ENCODE measurements around the gene ZNF766. TPM values are rescaled to one million over a fixed set of nuclear protein-coding genes. Genes with fewer than 3 reads are reported as not detected.
A peak's percentile ranks its signal among the peaks of the same experiment; 100 is the strongest.

ZNF766 gene
- 3.4 TPM for polyA plus RNA-seq (2012; ENCODE audit: insufficient read length, low read depth)

DNA sequence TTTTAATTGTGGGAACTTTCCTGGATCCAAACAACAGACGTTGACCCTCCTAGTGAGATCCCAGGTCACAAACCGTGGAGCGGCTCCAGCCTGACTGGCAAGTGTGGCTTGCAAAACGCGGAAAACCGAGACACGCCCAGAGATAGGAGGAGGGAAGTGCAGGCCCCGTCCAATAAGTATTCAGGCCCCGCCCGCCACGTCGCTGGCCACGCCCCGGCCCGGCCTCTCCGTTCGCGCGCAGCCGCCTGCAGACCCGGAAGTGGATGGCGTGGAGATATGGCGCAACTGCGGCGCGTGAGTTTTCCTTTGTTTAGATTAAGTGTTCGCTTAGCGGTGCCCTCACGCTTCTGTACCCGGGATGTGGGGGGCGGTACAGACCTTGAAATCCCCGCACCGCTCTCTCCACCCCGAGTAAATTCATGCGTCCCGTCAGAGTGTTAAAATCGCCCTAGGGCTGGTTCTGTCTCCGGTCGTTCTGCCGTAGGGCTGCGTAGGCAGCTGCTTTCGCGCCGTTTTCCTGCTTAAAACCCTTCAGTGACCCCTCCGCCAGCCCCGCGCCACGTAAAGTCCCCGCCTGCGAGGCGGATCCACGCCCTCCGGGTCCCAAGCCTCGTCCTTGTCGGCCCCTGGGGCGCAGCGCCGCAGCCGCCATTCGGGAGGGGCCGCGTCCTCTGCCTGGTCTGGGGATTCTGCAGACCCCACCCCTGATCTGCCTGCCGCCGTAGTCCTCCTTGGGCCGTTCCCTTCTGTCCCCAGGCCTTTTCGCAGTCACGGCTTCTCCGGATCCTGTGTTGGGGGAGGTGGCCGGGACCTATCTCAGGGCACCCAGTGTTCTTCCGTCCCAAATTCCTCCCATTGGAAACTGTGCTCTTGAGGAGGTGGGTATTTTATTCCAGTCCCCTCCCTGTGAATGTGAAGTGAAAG lies at the start of gene ZNF766:
ZNF766 (plus strand) TSS at position 250 of the 924 bp plus-strand sequence; CDS start at position 277, 27 bp downstream.
- TF ChIP-seq TAF1 (IDR thresholded peaks at IDR 0.05; ENCODE audit: borderline replicate concordance, insufficient read depth, low read length): peak; percentile 95; the same call in 1 of the 2 replicates
- TF ChIP-seq POLR2AphosphoS5 (IDR thresholded peaks at IDR 0.05; ENCODE audit: low read depth, low read length): peak; percentile 87
- TF ChIP-seq, protein P1, sequence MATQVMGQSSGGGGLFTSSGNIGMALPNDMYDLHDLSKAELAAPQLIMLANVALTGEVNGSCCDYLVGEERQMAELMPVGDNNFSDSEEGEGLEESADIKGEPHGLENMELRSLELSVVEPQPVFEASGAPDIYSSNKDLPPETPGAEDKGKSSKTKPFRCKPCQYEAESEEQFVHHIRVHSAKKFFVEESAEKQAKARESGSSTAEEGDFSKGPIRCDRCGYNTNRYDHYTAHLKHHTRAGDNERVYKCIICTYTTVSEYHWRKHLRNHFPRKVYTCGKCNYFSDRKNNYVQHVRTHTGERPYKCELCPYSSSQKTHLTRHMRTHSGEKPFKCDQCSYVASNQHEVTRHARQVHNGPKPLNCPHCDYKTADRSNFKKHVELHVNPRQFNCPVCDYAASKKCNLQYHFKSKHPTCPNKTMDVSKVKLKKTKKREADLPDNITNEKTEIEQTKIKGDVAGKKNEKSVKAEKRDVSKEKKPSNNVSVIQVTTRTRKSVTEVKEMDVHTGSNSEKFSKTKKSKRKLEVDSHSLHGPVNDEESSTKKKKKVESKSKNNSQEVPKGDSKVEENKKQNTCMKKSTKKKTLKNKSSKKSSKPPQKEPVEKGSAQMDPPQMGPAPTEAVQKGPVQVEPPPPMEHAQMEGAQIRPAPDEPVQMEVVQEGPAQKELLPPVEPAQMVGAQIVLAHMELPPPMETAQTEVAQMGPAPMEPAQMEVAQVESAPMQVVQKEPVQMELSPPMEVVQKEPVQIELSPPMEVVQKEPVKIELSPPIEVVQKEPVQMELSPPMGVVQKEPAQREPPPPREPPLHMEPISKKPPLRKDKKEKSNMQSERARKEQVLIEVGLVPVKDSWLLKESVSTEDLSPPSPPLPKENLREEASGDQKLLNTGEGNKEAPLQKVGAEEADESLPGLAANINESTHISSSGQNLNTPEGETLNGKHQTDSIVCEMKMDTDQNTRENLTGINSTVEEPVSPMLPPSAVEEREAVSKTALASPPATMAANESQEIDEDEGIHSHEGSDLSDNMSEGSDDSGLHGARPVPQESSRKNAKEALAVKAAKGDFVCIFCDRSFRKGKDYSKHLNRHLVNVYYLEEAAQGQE (IDR thresholded peaks at IDR 0.05; ENCODE audit: insufficient read depth in 1 of 2, low read depth in 2 of 2, low read length in 2 of 2): peak in 1 of 2 experiments; percentile 22; a peak in 1 of 4 replicates
- TF ChIP-seq SIN3A (IDR thresholded peaks at IDR 0.05; ENCODE audit: borderline replicate concordance, insufficient read depth, low read length): peak; percentile 93; the same call in 1 of the 2 replicates
- TF ChIP-seq FOXP2 (optimal IDR thresholded peaks at IDR 0.05; ENCODE audit: borderline replicate concordance, extremely low read depth, extremely low read length, insufficient read depth): peak; percentile 51

- TF ChIP-seq POLR2AphosphoS5 (IDR thresholded peaks at IDR 0.05; ENCODE audit: low read depth, low read length): no peak
- no peak for TF ChIP-seq FOXP2 (optimal IDR thresholded peaks at IDR 0.05; ENCODE audit: borderline replicate concordance, extremely low read depth, extremely low read length, insufficient read depth)
- TF ChIP-seq TAF1 (IDR thresholded peaks at IDR 0.05; ENCODE audit: borderline replicate concordance, insufficient read depth, low read length): no peak
- TF ChIP-seq, protein P1 (IDR thresholded peaks at IDR 0.05; ENCODE audit: insufficient read depth in 1 of 2, low read depth in 2 of 2, low read length in 2 of 2): no peak
- no peak for TF ChIP-seq SIN3A (IDR thresholded peaks at IDR 0.05; ENCODE audit: borderline replicate concordance, insufficient read depth, low read length)
Measured at GRCh38 chr19:52219611-52220010, 49.8 kb upstream of the ZNF766 start.

DNA sequence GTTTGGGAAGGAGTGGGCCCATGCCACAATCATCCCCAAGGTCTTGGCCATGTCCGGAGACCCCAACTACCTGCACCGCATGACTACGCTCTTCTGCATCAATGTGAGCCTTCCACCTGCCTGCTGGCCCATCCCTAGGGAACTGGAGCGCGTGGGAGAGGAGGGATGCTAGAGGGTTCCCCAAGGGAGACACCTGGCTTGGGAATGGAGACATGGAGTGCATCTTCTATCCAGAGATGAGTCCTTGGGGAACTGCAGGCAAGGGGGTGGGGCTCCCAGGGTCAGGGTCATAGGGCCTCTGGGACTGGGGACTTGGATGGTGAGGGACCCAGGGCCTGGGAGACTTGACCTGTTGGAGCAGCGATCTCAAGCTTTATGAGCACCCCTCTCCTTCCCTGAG lies 48.4 kb upstream of the ZNF766 start:
- TF ChIP-seq TAF1 (IDR thresholded peaks at IDR 0.05; ENCODE audit: borderline replicate concordance, insufficient read depth, low read length): no peak
- no peak for TF ChIP-seq POLR2AphosphoS5 (IDR thresholded peaks at IDR 0.05; ENCODE audit: low read depth, low read length)
- TF ChIP-seq, protein P1 (IDR thresholded peaks at IDR 0.05; ENCODE audit: insufficient read depth in 1 of 2, low read depth in 2 of 2, low read length in 2 of 2): no peak

- TF ChIP-seq, protein P1 (IDR thresholded peaks at IDR 0.05; ENCODE audit: insufficient read depth in 1 of 2, low read depth in 2 of 2, low read length in 2 of 2): no peak
- TF ChIP-seq SIN3A (IDR thresholded peaks at IDR 0.05; ENCODE audit: borderline replicate concordance, insufficient read depth, low read length) (no peak), TAF1 (IDR thresholded peaks at IDR 0.05; ENCODE audit: borderline replicate concordance, insufficient read depth, low read length) (no peak), FOXP2 (optimal IDR thresholded peaks at IDR 0.05; ENCODE audit: borderline replicate concordance, extremely low read depth, extremely low read length, insufficient read depth) (no peak), POLR2AphosphoS5 (IDR thresholded peaks at IDR 0.05; ENCODE audit: low read depth, low read length) (no peak)
Measured at GRCh38 chr19:52221831-52222375, 47.5 kb upstream of the ZNF766 start.
